Mononuclear cell (primary cell): ENCODE measurements around the gene OLFM2. TPM values are rescaled to one million over a fixed set of nuclear protein-coding genes. Genes with fewer than 3 reads are reported as not detected.
"Not testable (repeated sequence)": the region's sequence is repeated elsewhere in the genome, so short reads cannot be mapped to it uniquely, and the experiment has no call there.

Experiments used
- H3K27me3 ChIP-seq: 2 replicates; pipeline ENCODE4 v1.6.0; 2011; ENCODE audit warnings: low read length, control low read depth; ENCODE audit not compliant: insufficient read depth
- H3K4me1 ChIP-seq: 2 replicates; pipeline ENCODE4 v1.5.1; 2011; ENCODE audit warnings: mild to moderate bottlenecking, low read length, control low read depth; ENCODE audit not compliant: insufficient read depth
- H3K4me3 ChIP-seq: 2 replicates; pipeline ENCODE4 v1.5.1; 2011; ENCODE audit warnings: mild to moderate bottlenecking, low read length, moderate library complexity
- H3K9me3 ChIP-seq: 2 replicates; pipeline ENCODE4 v1.5.1; 2011; ENCODE audit warnings: low read depth, mild to moderate bottlenecking, control low read depth, low read length
- total RNA-seq: library from RNA; depleted of rRNA; stranded (reverse); fragments of >200 nt; gene quantifications from one replicate; pipeline ENCODE4 v1.2.3, GENCODE V29; 2012

Gene OLFM2
- total RNA-seq, 1 donor, result 1.3 TPM

DNA sequence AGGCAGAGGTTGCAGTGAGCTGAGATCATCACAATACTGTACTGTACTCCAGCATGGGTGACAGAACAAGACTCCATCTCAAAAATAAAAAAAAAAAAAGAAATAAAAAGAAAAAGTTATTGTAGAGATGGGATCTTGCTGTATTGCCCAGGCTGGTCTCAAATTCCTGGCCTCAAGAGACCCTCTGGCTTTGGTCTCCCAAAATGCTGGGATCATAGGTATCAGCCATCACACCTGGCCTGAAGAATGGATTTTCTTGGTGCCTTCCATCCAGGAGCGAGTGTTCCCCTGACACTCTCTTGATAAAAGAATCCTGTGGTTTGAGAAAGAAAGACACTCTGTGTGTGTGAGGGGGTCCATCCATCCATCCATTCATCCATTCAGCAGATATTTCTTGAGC is 4.7 kb downstream of the OLFM2 start:
- Histone ChIP-seq H3K9me3 (no peaks in the 10 kb centered on the region), H3K4me3 (no peak overlapping the region), H3K4me1 (peaks cover 7% of the 10 kb centered on the region), H3K27me3 (peaks cover 18% of the 10 kb centered on the region)

- H3K9me3 ChIP-seq, result no peaks in the 10 kb centered on the region
- peaks cover 4% of the 10 kb centered on the region for H3K4me1 ChIP-seq
- H3K4me3 ChIP-seq, result no peak overlapping the region
- no peaks in the 10 kb centered on the region for H3K27me3 ChIP-seq
These were observed 12.9 kb downstream of the OLFM2 start for GRCh38 chr19:9923440-9923839.

GRCh38 chr19:9922782-9923379 is 13.4 kb downstream of the OLFM2 start:
- H3K4me1 ChIP-seq, H3K9me3 ChIP-seq, H3K4me3 ChIP-seq, H3K27me3 ChIP-seq: not testable (repeated sequence)

GRCh38 chr19:9917321-9917720 is 19.0 kb downstream of the OLFM2 start:
- H3K27me3 ChIP-seq, result peaks cover 23% of the 10 kb centered on the region
- no peaks in the 10 kb centered on the region for H3K9me3 ChIP-seq
- no peak overlapping the region for H3K4me3 ChIP-seq
- peaks cover 10% of the 10 kb centered on the region for H3K4me1 ChIP-seq

DNA sequence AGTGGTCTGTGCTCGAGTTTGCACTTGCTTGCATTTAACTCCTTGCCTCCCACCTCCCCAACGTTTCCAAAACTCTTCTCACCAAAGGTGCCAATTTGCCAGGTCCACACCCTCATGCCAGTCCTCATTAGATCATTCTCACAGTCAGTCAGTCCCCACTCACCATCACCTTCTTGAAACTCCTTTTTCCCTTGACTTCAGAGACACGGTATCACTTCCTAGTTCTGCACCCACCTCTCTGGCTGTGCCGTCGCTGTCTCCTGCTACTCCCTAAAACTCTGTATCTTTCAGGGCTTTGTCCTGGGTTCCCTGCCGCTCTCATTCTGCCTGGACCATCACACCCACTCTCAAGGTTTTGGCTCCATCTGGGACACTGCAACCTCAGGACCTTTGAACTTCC is 19.6 kb downstream of the OLFM2 start:
- H3K27me3 ChIP-seq, result peaks cover 29% of the 10 kb centered on the region
- peaks cover 10% of the 10 kb centered on the region for H3K4me1 ChIP-seq
- H3K4me3 ChIP-seq, result no peak overlapping the region
- no peaks in the 10 kb centered on the region for H3K9me3 ChIP-seq

GRCh38 chr19:9914315-9915207 is 21.8 kb downstream of the OLFM2 start:
- H3K9me3 ChIP-seq, result no peaks in the 10 kb centered on the region
- H3K27me3 ChIP-seq, result peaks cover 43% of the 10 kb centered on the region
- H3K4me3 ChIP-seq, result no peak overlapping the region
- peaks cover 10% of the 10 kb centered on the region for H3K4me1 ChIP-seq

- no peak overlapping the region for H3K4me3 ChIP-seq
These were observed 22.4 kb downstream of the OLFM2 start for GRCh38 chr19:9914001-9914314.

GRCh38 chr19:9913237-9914000 is 22.9 kb downstream of the OLFM2 start:
- Histone ChIP-seq H3K27me3 (peaks cover 43% of the 10 kb centered on the region), H3K4me1 (peaks cover 10% of the 10 kb centered on the region), H3K9me3 (no peaks in the 10 kb centered on the region), H3K4me3 (no peak overlapping the region)

More at GRCh38 chr19:9914001-9914314, 22.4 kb downstream of the OLFM2 start:
- H3K9me3 ChIP-seq, result no peaks in the 10 kb centered on the region
- peaks cover 43% of the 10 kb centered on the region for H3K27me3 ChIP-seq
- peaks cover 10% of the 10 kb centered on the region for H3K4me1 ChIP-seq

- Histone ChIP-seq H3K4me1 (peaks cover 10% of the 10 kb centered on the region), H3K4me3 (no peak overlapping the region), H3K9me3 (no peaks in the 10 kb centered on the region), H3K27me3 (peaks cover 43% of the 10 kb centered on the region)
These were observed 23.6 kb downstream of the OLFM2 start for GRCh38 chr19:9912551-9913236.

DNA sequence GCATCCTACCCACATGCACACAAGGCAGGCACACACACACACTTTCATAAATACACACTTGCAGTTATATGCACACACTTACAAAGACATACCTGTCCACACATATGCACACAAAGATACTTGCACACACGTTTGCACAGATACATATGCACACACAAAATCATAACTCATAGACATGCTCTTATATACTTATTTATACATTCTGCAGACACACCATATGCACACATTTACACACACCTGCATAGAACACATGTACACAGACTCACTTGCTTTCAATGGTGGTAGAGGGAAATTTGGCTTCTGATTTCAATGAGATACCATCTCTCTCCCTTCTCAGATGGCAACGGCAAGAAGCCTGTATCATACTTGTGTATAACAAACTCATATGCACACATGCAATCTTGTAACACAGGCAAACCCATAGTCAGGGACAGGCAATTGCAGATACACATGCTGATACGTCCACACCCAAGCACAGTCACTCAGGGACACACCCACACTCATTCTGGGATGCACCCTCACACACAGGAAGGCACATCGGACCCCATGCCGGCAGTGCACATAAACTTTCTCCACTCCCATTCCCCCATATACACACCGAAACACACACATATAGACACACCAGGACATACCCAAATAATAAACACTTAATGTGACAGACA is 24.7 kb downstream of the OLFM2 start:
- H3K4me1 ChIP-seq, result peaks cover 10% of the 10 kb centered on the region
- H3K4me3 ChIP-seq, result no peak overlapping the region
- H3K27me3 ChIP-seq, result peaks cover 40% of the 10 kb centered on the region
- H3K9me3 ChIP-seq, result no peaks in the 10 kb centered on the region

DNA sequence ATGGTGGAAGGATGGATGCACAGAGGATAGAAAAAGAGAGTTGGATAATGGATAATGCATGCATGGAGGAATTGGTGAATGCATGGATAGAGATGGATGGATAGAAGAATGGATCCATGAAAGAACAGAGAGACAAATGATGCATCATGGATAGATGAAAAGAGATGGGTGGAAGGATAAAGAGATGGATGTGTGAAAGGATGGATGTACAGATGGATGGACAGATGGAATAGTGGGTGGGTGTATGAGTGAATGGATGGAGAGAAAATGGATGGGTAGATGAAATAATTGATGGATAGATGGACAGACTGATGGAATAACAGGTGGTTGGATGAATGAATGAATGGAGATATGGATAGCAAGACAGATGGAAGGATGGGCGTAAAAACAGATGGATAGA is 25.7 kb downstream of the OLFM2 start:
- Histone ChIP-seq H3K4me1 (peaks cover 10% of the 10 kb centered on the region), H3K9me3 (no peaks in the 10 kb centered on the region), H3K27me3 (peaks cover 40% of the 10 kb centered on the region), H3K4me3 (no peak overlapping the region)

DNA sequence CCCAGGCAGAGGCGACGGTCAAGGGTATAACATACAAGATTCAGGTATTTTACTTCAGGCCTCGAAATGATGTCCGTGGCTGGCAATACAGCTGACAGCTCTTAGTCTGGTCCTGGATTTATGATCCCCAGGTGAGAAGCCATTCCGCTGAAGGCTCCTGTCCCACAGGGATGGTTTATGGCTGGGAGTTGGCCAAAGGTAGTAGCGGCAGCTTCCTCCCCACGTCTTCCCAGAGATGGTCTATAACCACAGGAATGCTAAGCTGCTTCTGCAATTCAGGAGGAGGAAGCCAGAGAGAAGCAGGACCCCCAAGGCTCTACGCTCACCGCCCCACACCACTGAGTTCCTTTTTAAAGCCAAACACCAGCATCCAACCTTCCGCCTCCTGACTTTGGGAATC is 27.1 kb downstream of the OLFM2 start:
- Histone ChIP-seq H3K4me3 (no peak overlapping the region), H3K9me3 (no peaks in the 10 kb centered on the region), H3K27me3 (peaks cover 31% of the 10 kb centered on the region), H3K4me1 (peaks cover 3% of the 10 kb centered on the region)

- H3K4me3 ChIP-seq, result no peak overlapping the region
- H3K27me3 ChIP-seq, result peaks cover 13% of the 10 kb centered on the region
- no peaks in the 10 kb centered on the region for H3K9me3 ChIP-seq
- H3K4me1 ChIP-seq, result no peaks in the 10 kb centered on the region
These were observed 29.7 kb downstream of the OLFM2 start for GRCh38 chr19:9906475-9907087.

DNA sequence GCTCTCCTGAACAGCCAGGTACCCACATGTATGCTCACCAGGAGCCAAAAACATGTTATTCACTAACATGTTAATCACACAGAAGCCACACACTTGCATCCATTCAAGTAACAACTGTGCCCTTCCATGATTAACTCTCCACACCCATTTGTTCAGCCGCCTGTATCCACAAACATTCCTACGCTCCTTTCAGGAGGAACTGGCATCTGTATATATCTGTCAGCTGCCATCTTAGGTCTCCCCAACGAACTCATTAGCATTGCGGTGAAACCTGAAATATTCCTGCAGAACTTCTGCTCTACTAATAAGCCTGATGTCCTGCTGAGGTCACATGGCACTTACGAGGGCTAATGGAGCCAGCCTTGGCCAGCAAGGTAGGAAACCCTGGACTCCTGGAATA is 33.0 kb downstream of the OLFM2 start:
- Histone ChIP-seq H3K27me3 (no peaks in the 10 kb centered on the region), H3K4me3 (no peak overlapping the region), H3K4me1 (no peaks in the 10 kb centered on the region), H3K9me3 (no peaks in the 10 kb centered on the region)
